OCI-LY7 (cell line): ENCODE results near the gene CNTN2. TPM values are rescaled to one million over a fixed set of nuclear protein-coding genes. Genes with fewer than 3 reads are reported as not detected.

Experiments used
- BruUV-seq: library from RNA; stranded (reverse); fragments of 400-500 nt; replicated peaks from 2 replicates; lab custom pipeline; 2021; lab: Mats Ljungman, UMichigan
- CTCF ChIA-PET: fragments of 300-600 bp; sonication (Branson Sonifier 250); formaldehyde crosslinking; loops from one replicate; lab custom pipeline; 2022; ENCODE audit warnings: antibody characterized with exemption; ENCODE audit not compliant: unreplicated experiment; lab: Charles Lee
- POLR2A ChIA-PET: fragments of 300-600 bp; sonication (Branson Sonifier 250); formaldehyde crosslinking; loops from one replicate; lab custom pipeline; 2022; ENCODE audit warnings: antibody characterized with exemption; lab: Charles Lee
- DNase-seq: peaks from one replicate; pipeline ENCODE4 v3.0.0-alpha.2; 2015; ENCODE audit warnings: low spot score
- H2AFZ ChIP-seq: fragments of 200-600 bp; sonication (generic), shearing (Covaris generic); 2 replicates; pipeline ENCODE4 v1.6.1; 2014; ENCODE audit warnings: mild to moderate bottlenecking, antibody characterized with exemption, low read length, moderate library complexity
- H3K27ac ChIP-seq: fragments of 200-600 bp; sonication (generic); 2 replicates; pipeline ENCODE4 v1.5.1; 2014; ENCODE audit warnings: mixed run types, low read depth, mild to moderate bottlenecking, moderate library complexity, low read length, inconsistent platforms; ENCODE audit not compliant: poor library complexity, severe bottlenecking
- H3K36me3 ChIP-seq: fragments of 200-600 bp; sonication (generic); 2 replicates; pipeline ENCODE4 v1.6.1; 2014; ENCODE audit warnings: mild to moderate bottlenecking, antibody characterized with exemption, low read length, moderate library complexity, mixed read lengths; ENCODE audit not compliant: insufficient read depth
- H3K4me1 ChIP-seq: fragments of 200-600 bp; sonication (generic); 2 replicates; pipeline ENCODE4 v1.5.1; 2014; ENCODE audit warnings: mild to moderate bottlenecking, low read length; ENCODE audit not compliant: insufficient read depth, poor library complexity, severe bottlenecking
- H3K4me2 ChIP-seq: fragments of 200-600 bp; sonication (generic); 2 replicates; pipeline ENCODE4 v1.6.1; 2014; ENCODE audit warnings: mild to moderate bottlenecking, low read length
- H3K4me3 ChIP-seq: fragments of 200-600 bp; sonication (generic); 2 replicates; pipeline ENCODE4 v1.5.1; 2014; ENCODE audit warnings: mild to moderate bottlenecking, low read depth, low read length; ENCODE audit not compliant: poor library complexity, severe bottlenecking
- H3K79me2 ChIP-seq: fragments of 200-600 bp; sonication (generic); 2 replicates; pipeline ENCODE4 v1.6.1; 2016; ENCODE audit warnings: low read depth, mild to moderate bottlenecking, low read length, moderate library complexity, mixed read lengths; ENCODE audit not compliant: insufficient read depth
- H3K9me2 ChIP-seq: fragments of 200-600 bp; sonication (generic); 2 replicates; pipeline ENCODE4 v1.6.1; 2016; ENCODE audit warnings: mild to moderate bottlenecking, low read length, mixed read lengths; ENCODE audit not compliant: insufficient read depth
- H3K9me3 ChIP-seq: fragments of 200-600 bp; sonication (generic); 2 replicates; pipeline ENCODE4 v1.6.1; 2014; ENCODE audit warnings: mild to moderate bottlenecking, mixed run types, low read length, mixed read lengths
- H4K20me1 ChIP-seq: fragments of 200-600 bp; sonication (generic); 2 replicates; pipeline ENCODE4 v1.6.1; 2014; ENCODE audit warnings: mild to moderate bottlenecking, antibody characterized with exemption, low read length, moderate library complexity, mixed read lengths; ENCODE audit not compliant: insufficient read depth
- CTCF ChIP-seq: fragments of 200-600 bp; sonication (generic); conservative IDR thresholded peaks from 2 replicates; pipeline ENCODE4 v1.5.1; 2014; ENCODE audit warnings: mild to moderate bottlenecking, antibody characterized with exemption, low read length, moderate library complexity, mixed read lengths
- EZH2phosphoT487 ChIP-seq: fragments of 200-600 bp; sonication (generic); IDR thresholded peaks from 2 replicates; pipeline ENCODE4 v1.6.1; 2018; ENCODE audit warnings: low read depth, borderline replicate concordance, mild to moderate bottlenecking, mixed run types, antibody characterized with exemption, low read length, moderate library complexity, mixed read lengths
- intact Hi-C: fragments of 100-400 bp; cut with micrococcal nuclease; formaldehyde crosslinking; loops from one replicate; pipeline ENCODE4 v1.10.0; 2022; ENCODE audit not compliant: unreplicated experiment
- total RNA-seq, 2 experiments: library from RNA; depleted of rRNA in 1 of 2; stranded (reverse); fragments of >200 nt in 1 of 2; shearing (Covaris generic) in 1 of 2; gene quantifications; 2 replicates each; pipeline ENCODE4 v1.2.3, GENCODE V29; 2014 to 2022

CNTN2 gene
- total RNA-seq, 2 experiments from 2014 or later, result not detected

- no peak overlapping the region for H3K27ac ChIP-seq
- no peak for DNase-seq
- TF ChIP-seq CTCF, result no peak
- TF ChIP-seq EZH2phosphoT487, result no peak
- no peaks in the 10 kb centered on the region for H3K36me3 ChIP-seq
- no peak overlapping the region for H3K4me3 ChIP-seq
- no peak overlapping the region for H2AFZ ChIP-seq
- H3K79me2 ChIP-seq, result no peaks in the 10 kb centered on the region
- H4K20me1 ChIP-seq, result no peaks in the 10 kb centered on the region
- CTCF ChIA-PET, result no interaction called here
- no peaks in the 10 kb centered on the region for H3K9me2 ChIP-seq
- H3K9me3 ChIP-seq, result no peaks in the 10 kb centered on the region
- intact Hi-C loops, result no loop called here
- POLR2A ChIA-PET, result no interaction called here
- no peaks in the 10 kb centered on the region for H3K4me1 ChIP-seq
- no TSS peak for BruUV-seq
- no peak overlapping the region for H3K4me2 ChIP-seq
Measured at GRCh38 chr1:205045146-205045545, 2.1 kb downstream of the CNTN2 start.

- H3K4me1 ChIP-seq, result no peaks in the 10 kb centered on the region
- no peak overlapping the region for H3K27ac ChIP-seq
- H3K4me2 ChIP-seq, result no peak overlapping the region
- no peaks in the 10 kb centered on the region for H3K79me2 ChIP-seq
- ChIA-PET POLR2A (no interaction called here), CTCF (no interaction called here)
- no peaks in the 10 kb centered on the region for H3K9me3 ChIP-seq
- DNase-seq, result no peak
- intact Hi-C loops, result no loop called here
- H3K9me2 ChIP-seq, result no peaks in the 10 kb centered on the region
- H3K4me3 ChIP-seq, result no peak overlapping the region
- no peaks in the 10 kb centered on the region for H4K20me1 ChIP-seq
- TF ChIP-seq CTCF, result no peak
- no peak for TF ChIP-seq EZH2phosphoT487
- no peak overlapping the region for H2AFZ ChIP-seq
- no peaks in the 10 kb centered on the region for H3K36me3 ChIP-seq
- BruUV-seq, result no TSS peak
Measured at GRCh38 chr1:205046870-205047269, 3.9 kb downstream of the CNTN2 start.

- CTCF ChIA-PET, result no interaction called here
- POLR2A ChIA-PET, result no interaction called here
- no peaks in the 10 kb centered on the region for H3K36me3 ChIP-seq
Measured at GRCh38 chr1:205047764-205048231, 4.8 kb downstream of the CNTN2 start.

More at GRCh38 chr1:205047764-205048231, 4.8 kb downstream of the CNTN2 start:
- DNase-seq, result no peak
- Histone ChIP-seq H2AFZ (no peak overlapping the region), H3K9me3 (no peaks in the 10 kb centered on the region), H4K20me1 (no peaks in the 10 kb centered on the region), H3K4me3 (no peak overlapping the region), H3K27ac (no peak overlapping the region), H3K79me2 (no peaks in the 10 kb centered on the region), H3K9me2 (no peaks in the 10 kb centered on the region), H3K4me1 (peaks cover 4% of the 10 kb centered on the region), H3K4me2 (no peak overlapping the region)
- intact Hi-C loops, result no loop called here
- no TSS peak for BruUV-seq
- no peak for TF ChIP-seq CTCF
- TF ChIP-seq EZH2phosphoT487, result no peak
